GM06990 (cell line): ENCODE data around the gene PTPRA.

Experiments
- DNase-seq: peaks from one replicate; pipeline ENCODE4 v3.0.0-alpha.2; 2011; ENCODE audit not compliant: insufficient read length; ENCODE audit errors: extremely low read depth
- H3K27me3 ChIP-seq: replicated peaks from 2 replicates; pipeline ENCODE4 v1.6.0; 2011; ENCODE audit warnings: low read length; ENCODE audit not compliant: control insufficient read depth, insufficient read depth
- H3K36me3 ChIP-seq: 2 replicates; pipeline ENCODE4 v1.5.1; 2011; ENCODE audit warnings: low read length; ENCODE audit not compliant: control insufficient read depth, insufficient read depth
- H3K4me3 ChIP-seq: replicated peaks from 2 replicates; pipeline ENCODE4 v1.5.1; 2011; ENCODE audit warnings: low read depth, mild to moderate bottlenecking, control low read depth, low read length
- CTCF ChIP-seq: IDR thresholded peaks from 2 replicates; pipeline ENCODE4 v1.5.1; 2011; ENCODE audit warnings: low read length, control low read depth, mild to moderate bottlenecking, inconsistent platforms; ENCODE audit not compliant: insufficient read depth, poor library complexity, severe bottlenecking

Gene PTPRA

DNA sequence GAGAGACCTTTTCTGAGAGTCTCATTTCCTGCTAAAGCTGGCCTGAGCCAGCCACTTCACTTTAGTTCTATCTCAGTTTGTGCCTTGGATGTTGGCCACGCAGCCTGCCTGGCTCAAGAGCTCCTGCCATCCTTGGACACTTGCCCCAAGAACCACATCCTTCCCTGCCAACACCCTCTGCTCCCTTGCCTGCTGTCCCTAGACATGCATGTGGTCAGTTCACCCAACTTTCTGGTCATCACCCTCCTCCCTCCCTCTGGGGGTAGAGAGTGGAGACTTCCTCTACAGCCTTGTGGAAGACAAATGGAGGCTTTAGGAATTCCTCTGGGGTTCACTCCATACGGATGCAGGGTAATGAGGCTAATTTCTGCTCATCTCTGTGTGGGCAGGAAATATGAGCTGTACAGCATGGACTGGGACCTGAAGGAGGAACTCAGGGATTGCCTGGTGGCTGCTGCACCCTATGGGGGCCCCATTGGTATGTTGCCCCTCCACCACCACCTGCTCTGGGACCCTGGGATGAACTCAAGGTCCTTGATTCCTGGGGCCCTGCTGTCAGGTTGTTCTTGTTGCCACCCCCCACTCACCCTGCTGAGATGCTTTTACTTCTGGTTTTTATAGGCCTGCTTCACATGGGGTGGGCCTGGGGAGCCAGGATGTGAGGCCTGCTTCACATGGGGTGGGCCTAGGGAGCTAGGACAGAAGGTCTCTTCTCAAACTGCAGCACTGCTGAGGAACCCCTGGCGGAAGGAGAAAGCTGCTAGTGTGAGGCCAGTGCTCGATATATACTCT, 13.8 kb upstream of the PTPRA start:
- Histone ChIP-seq H3K27me3 (no peaks in the 10 kb centered on the region), H3K4me3 (no peak overlapping the region), H3K36me3 (peaks cover 21% of the 10 kb centered on the region)
- no peak for DNase-seq
- TF ChIP-seq CTCF, result no peak

GRCh38 chr20:2864626-2865025, 8.7 kb upstream of the PTPRA start:
- peaks cover 29% of the 10 kb centered on the region for H3K36me3 ChIP-seq
- no peak overlapping the region for H3K4me3 ChIP-seq
- no peak for TF ChIP-seq CTCF
- no peak for DNase-seq
- H3K27me3 ChIP-seq, result no peaks in the 10 kb centered on the region

DNA sequence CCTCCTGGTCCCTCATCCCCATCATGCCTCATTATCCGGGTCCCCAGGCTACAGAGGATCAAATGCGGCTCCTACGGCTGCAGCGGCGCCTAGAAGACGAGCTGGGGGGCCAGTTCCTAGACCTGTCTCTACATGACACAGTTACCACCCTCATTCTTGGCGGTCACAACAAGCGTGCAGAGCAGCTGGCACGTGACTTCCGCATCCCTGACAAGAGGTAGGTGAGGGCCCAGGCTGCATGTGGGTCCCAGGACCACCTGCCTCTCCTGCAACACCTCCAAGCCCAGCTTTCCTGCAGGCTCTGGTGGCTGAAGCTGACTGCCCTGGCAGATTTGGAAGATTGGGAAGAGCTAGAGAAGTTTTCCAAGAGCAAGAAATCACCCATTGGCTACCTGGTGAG, 8.2 kb upstream of the PTPRA start:
- H3K27me3 ChIP-seq, result no peaks in the 10 kb centered on the region
- no peak for DNase-seq
- H3K36me3 ChIP-seq, result peaks cover 29% of the 10 kb centered on the region
- H3K4me3 ChIP-seq, result no peak overlapping the region
- TF ChIP-seq CTCF, result no peak

- no peak overlapping the region for H3K4me3 ChIP-seq
- H3K36me3 ChIP-seq, result peaks cover 27% of the 10 kb centered on the region
- H3K27me3 ChIP-seq, result no peaks in the 10 kb centered on the region
- peak; percentile 8 for TF ChIP-seq CTCF
- no peak for DNase-seq
Observed at GRCh38 chr20:2865630-2866029, 7.7 kb upstream of the PTPRA start.

DNA sequence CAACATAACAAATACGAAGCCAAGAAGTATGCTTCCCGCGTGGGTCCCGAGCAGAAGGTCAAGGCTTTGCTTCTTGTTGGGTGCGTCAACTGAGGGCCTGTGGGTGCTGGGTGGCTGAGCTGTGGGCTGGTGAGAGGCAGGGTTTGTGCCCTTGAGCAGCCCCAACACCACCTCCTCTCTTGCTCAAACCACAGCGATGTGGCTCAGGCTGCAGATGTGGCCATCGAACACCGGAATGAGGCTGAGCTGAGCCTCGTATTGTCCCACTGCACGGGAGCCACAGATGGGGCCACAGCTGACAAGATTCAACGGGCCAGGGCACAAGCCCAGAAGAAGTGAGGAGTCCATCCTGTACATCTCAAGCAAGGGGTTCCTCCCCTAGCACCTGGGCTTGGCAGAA, 7.0 kb upstream of the PTPRA start:
- Histone ChIP-seq H3K4me3 (no peak overlapping the region), H3K36me3 (peaks cover 24% of the 10 kb centered on the region), H3K27me3 (no peaks in the 10 kb centered on the region)
- TF ChIP-seq CTCF, result no peak
- no peak for DNase-seq
